Muscle layer of colon (tissue), 2 donors: ENCODE measurements around the gene PLA2G2E.

ENCODE experiments used
- H3K27ac ChIP-seq: one replicate; pipeline ENCODE4 v1.7.0; 2013; ENCODE audit warnings: low read depth, mild to moderate bottlenecking, low read length, moderate library complexity
- H3K27me3 ChIP-seq, 2 donors: one replicate each; pipeline ENCODE4 v1.7.0; 2013; ENCODE audit warnings: low read length in 2 of 2, mild to moderate bottlenecking in 2 of 2; ENCODE audit not compliant: insufficient read depth in 2 of 2, control insufficient read depth in 1 of 2
- H3K36me3 ChIP-seq: one replicate; pipeline ENCODE4 v1.7.0; 2013; ENCODE audit warnings: mild to moderate bottlenecking, low read length; ENCODE audit not compliant: insufficient read depth
- H3K4me1 ChIP-seq: one replicate; pipeline ENCODE4 v1.7.0; 2013; ENCODE audit warnings: mild to moderate bottlenecking, low read length; ENCODE audit not compliant: insufficient read depth
- H3K4me3 ChIP-seq, 2 donors: one replicate each; pipeline ENCODE4 v1.7.0; 2013; ENCODE audit warnings: low read length in 2 of 2, low read depth in 1 of 2, mild to moderate bottlenecking in 1 of 2, moderate library complexity in 1 of 2
- H3K9ac ChIP-seq: one replicate; pipeline ENCODE4 v1.7.0; 2013; ENCODE audit warnings: low read length
- H3K9me3 ChIP-seq: one replicate; pipeline ENCODE4 v1.7.0; 2013; ENCODE audit warnings: mild to moderate bottlenecking, low read length
- donor health status: abdominal sarcoma.
- donor health status: Adenocarcinoma of cecum.

PLA2G2E gene

GRCh38 chr1:19923137-19923952, at the start of gene PLA2G2E:
TSS of gene PLA2G2E (minus strand) at chr1:19923617. CDS start at chr1:19923559, 58 bp downstream.
- no peaks in the 10 kb centered on the region for H3K4me1 ChIP-seq
- H3K9me3 ChIP-seq: no peaks in the 10 kb centered on the region
- no peak within 1 kb of the TSS for H3K9ac ChIP-seq

GRCh38 chr1:19971664-19972063, 48.2 kb upstream of the PLA2G2E start:
- Histone ChIP-seq H3K9ac (no peak overlapping the region), H3K4me1 (peaks cover 7% of the 10 kb centered on the region), H3K9me3 (no peaks in the 10 kb centered on the region), H3K27ac (no peak overlapping the region), H3K36me3 (no peaks in the 10 kb centered on the region), H3K27me3 (no peaks in the 10 kb centered on the region), H3K4me3 (no peak overlapping the region)

More at GRCh38 chr1:19923137-19923952, at the start of gene PLA2G2E:
- Histone ChIP-seq H3K27ac (no peak within 1 kb of the TSS), H3K27me3 (no peaks in the 10 kb centered on the region), H3K36me3 (no peaks in the 10 kb centered on the region), H3K4me3 (no peak within 1 kb of the TSS)

- Histone ChIP-seq H3K4me3 (no peak overlapping the region), H3K27ac (no peak overlapping the region), H3K9ac (no peak overlapping the region), H3K9me3 (no peaks in the 10 kb centered on the region), H3K36me3 (no peaks in the 10 kb centered on the region), H3K27me3 (no peaks in the 10 kb centered on the region), H3K4me1 (peaks cover 4% of the 10 kb centered on the region)
These were observed 46.7 kb upstream of the PLA2G2E start for GRCh38 chr1:19969898-19970660.

GRCh38 chr1:19967808-19968207, 44.4 kb upstream of the PLA2G2E start:
- Histone ChIP-seq H3K36me3 (no peaks in the 10 kb centered on the region), H3K27me3 (no peaks in the 10 kb centered on the region), H3K27ac (no peak overlapping the region), H3K9me3 (no peaks in the 10 kb centered on the region), H3K4me3 (no peak overlapping the region), H3K9ac (no peak overlapping the region), H3K4me1 (no peaks in the 10 kb centered on the region)

- Histone ChIP-seq H3K27ac (no peak overlapping the region), H3K27me3 (no peaks in the 10 kb centered on the region), H3K4me3 (no peak overlapping the region), H3K36me3 (no peaks in the 10 kb centered on the region), H3K9ac (no peak overlapping the region), H3K4me1 (no peaks in the 10 kb centered on the region), H3K9me3 (no peaks in the 10 kb centered on the region)
These were observed 41.1 kb upstream of the PLA2G2E start for GRCh38 chr1:19964542-19964941.

- Histone ChIP-seq H3K9me3 (no peaks in the 10 kb centered on the region), H3K4me1 (no peaks in the 10 kb centered on the region), H3K27me3 (no peaks in the 10 kb centered on the region), H3K9ac (no peak overlapping the region), H3K4me3 (no peak overlapping the region), H3K36me3 (no peaks in the 10 kb centered on the region), H3K27ac (no peak overlapping the region)
These were observed 40.2 kb upstream of the PLA2G2E start for GRCh38 chr1:19963636-19964035.

- Histone ChIP-seq H3K9ac (no peak overlapping the region), H3K36me3 (no peaks in the 10 kb centered on the region), H3K4me1 (no peaks in the 10 kb centered on the region), H3K9me3 (no peaks in the 10 kb centered on the region), H3K4me3 (no peak overlapping the region), H3K27ac (no peak overlapping the region), H3K27me3 (no peaks in the 10 kb centered on the region)
These were observed 37.2 kb upstream of the PLA2G2E start for GRCh38 chr1:19960591-19960990.

GRCh38 chr1:19957779-19958178, 34.4 kb upstream of the PLA2G2E start:
- no peaks in the 10 kb centered on the region for H3K36me3 ChIP-seq

GRCh38 chr1:19955534-19956170, 32.2 kb upstream of the PLA2G2E start:
- Histone ChIP-seq H3K9me3 (no peaks in the 10 kb centered on the region), H3K9ac (no peak overlapping the region)

More at GRCh38 chr1:19957779-19958178, 34.4 kb upstream of the PLA2G2E start:
- no peaks in the 10 kb centered on the region for H3K4me1 ChIP-seq
- no peak overlapping the region for H3K4me3 ChIP-seq
- no peaks in the 10 kb centered on the region for H3K27me3 ChIP-seq
- H3K27ac ChIP-seq: no peak overlapping the region
- H3K9me3 ChIP-seq: no peaks in the 10 kb centered on the region
- H3K9ac ChIP-seq: no peak overlapping the region

GRCh38 chr1:19954059-19954458, 30.6 kb upstream of the PLA2G2E start:
- H3K27ac ChIP-seq: no peak overlapping the region
- no peaks in the 10 kb centered on the region for H3K36me3 ChIP-seq
- no peaks in the 10 kb centered on the region for H3K9me3 ChIP-seq
- H3K4me1 ChIP-seq: no peaks in the 10 kb centered on the region
- no peaks in the 10 kb centered on the region for H3K27me3 ChIP-seq
- H3K4me3 ChIP-seq: no peak overlapping the region
- H3K9ac ChIP-seq: no peak overlapping the region

More at GRCh38 chr1:19955534-19956170, 32.2 kb upstream of the PLA2G2E start:
- Histone ChIP-seq H3K27me3 (no peaks in the 10 kb centered on the region), H3K36me3 (no peaks in the 10 kb centered on the region), H3K4me1 (no peaks in the 10 kb centered on the region), H3K4me3 (no peak overlapping the region), H3K27ac (no peak overlapping the region)

GRCh38 chr1:19949016-19949415, 25.6 kb upstream of the PLA2G2E start:
- H3K27ac ChIP-seq: no peak overlapping the region
- H3K4me3 ChIP-seq: no peak overlapping the region
- H3K9ac ChIP-seq: no peak overlapping the region
- H3K4me1 ChIP-seq: no peaks in the 10 kb centered on the region
- no peaks in the 10 kb centered on the region for H3K27me3 ChIP-seq
- no peaks in the 10 kb centered on the region for H3K9me3 ChIP-seq
- no peaks in the 10 kb centered on the region for H3K36me3 ChIP-seq
